SK-N-SH treated with all-trans-retinoic acid at 6 μM for 48 hours (cell line): ENCODE measurements around the gene TECR.

Experiments
- ARNTL ChIP-seq: fragments of 450-650 bp; formaldehyde crosslinking; IDR thresholded peaks from 2 replicates; pipeline ENCODE4 v1.5.0; 2020; ENCODE audit warnings: low read depth, mild to moderate bottlenecking, moderate library complexity, borderline replicate concordance
- BACH2 ChIP-seq: fragments of 250-450 bp; sonication (Bioruptor Pico); IDR thresholded peaks from 2 replicates; pipeline ENCODE4 v1.9.0; 2021; ENCODE audit warnings: mild to moderate bottlenecking, borderline replicate concordance
- CSDC2 ChIP-seq: fragments of 250-450 bp; sonication (Bioruptor Pico); IDR thresholded peaks from 2 replicates; pipeline ENCODE4 v1.5.0; 2020; ENCODE audit warnings: mild to moderate bottlenecking, moderate library complexity
- CSRNP3 ChIP-seq: fragments of 250-450 bp; sonication (Bioruptor Pico); IDR thresholded peaks from 2 replicates; pipeline ENCODE4 v1.5.1; 2021; ENCODE audit warnings: mild to moderate bottlenecking, moderate library complexity
- GLIS3 ChIP-seq: fragments of 250-450 bp; sonication (Bioruptor Pico); IDR thresholded peaks from 2 replicates; pipeline ENCODE4 v1.5.0; 2020; ENCODE audit warnings: mild to moderate bottlenecking, moderate library complexity
- ISL1 ChIP-seq: fragments of 250-450 bp; sonication (Bioruptor Pico); IDR thresholded peaks from 2 replicates; pipeline ENCODE4 v2.1.2; 2022; ENCODE audit warnings: mild to moderate bottlenecking, moderate library complexity
- OSR1 ChIP-seq: fragments of 250-450 bp; sonication (Bioruptor Pico); IDR thresholded peaks from 2 replicates; pipeline ENCODE4 v1.8.0; 2022; ENCODE audit warnings: moderate library complexity, mild to moderate bottlenecking, inconsistent platforms
- PPARA ChIP-seq: fragments of 250-450 bp; sonication (Bioruptor Pico); IDR thresholded peaks from 2 replicates; pipeline ENCODE4 v1.5.0; 2020; ENCODE audit warnings: mild to moderate bottlenecking, borderline replicate concordance
- RARB ChIP-seq: fragments of 250-450 bp; sonication (Bioruptor Pico); IDR thresholded peaks from 2 replicates; pipeline ENCODE4 v1.8.0; 2021; ENCODE audit warnings: mild to moderate bottlenecking, moderate library complexity
- TOX ChIP-seq: fragments of 250-450 bp; sonication (Bioruptor Pico); IDR thresholded peaks from 2 replicates; pipeline ENCODE4 v1.8.0; 2021; ENCODE audit warnings: mild to moderate bottlenecking, moderate library complexity, borderline replicate concordance
- TSHZ2 ChIP-seq: fragments of 250-450 bp; sonication (Bioruptor Pico); IDR thresholded peaks from 2 replicates; pipeline ENCODE4 v1.5.0; 2020; ENCODE audit warnings: mild to moderate bottlenecking, moderate library complexity
- ZFP30 ChIP-seq: fragments of 450-650 bp; formaldehyde crosslinking; IDR thresholded peaks from 2 replicates; pipeline ENCODE4 v1.5.0; 2022; ENCODE audit warnings: mild to moderate bottlenecking, moderate library complexity
- TF ChIP-seq, protein P1 (sequence below): fragments of 250-450 bp; sonication (Bioruptor Pico); IDR thresholded peaks from 2 replicates; pipeline ENCODE4 v1.8.0; 2020; ENCODE audit warnings: mild to moderate bottlenecking, moderate library complexity, borderline replicate concordance
- TF ChIP-seq, protein P2 (sequence below): fragments of 250-450 bp; sonication (Bioruptor Pico); IDR thresholded peaks from 2 replicates; pipeline ENCODE4 v1.8.0; 2021; ENCODE audit warnings: low read depth, mild to moderate bottlenecking, moderate library complexity, borderline replicate concordance

DNA sequence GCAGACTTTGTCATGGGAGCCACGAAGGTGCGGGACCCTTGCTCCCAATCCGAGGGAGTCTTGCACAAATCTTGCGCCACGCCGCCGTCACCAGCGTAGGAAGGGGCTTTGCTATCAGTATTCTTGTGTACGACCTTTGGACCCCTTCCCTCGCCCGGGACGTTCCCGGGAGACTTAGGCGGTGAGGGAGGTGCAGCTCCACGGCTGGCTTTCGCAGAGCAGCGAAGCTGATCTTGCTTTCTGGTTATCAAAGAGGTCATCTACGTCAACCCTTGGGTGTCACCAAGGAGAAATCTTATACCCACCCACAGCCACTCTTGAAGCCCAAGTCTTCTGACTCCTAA is 583 bp downstream of the TECR start:
- TF ChIP-seq, protein P1, sequence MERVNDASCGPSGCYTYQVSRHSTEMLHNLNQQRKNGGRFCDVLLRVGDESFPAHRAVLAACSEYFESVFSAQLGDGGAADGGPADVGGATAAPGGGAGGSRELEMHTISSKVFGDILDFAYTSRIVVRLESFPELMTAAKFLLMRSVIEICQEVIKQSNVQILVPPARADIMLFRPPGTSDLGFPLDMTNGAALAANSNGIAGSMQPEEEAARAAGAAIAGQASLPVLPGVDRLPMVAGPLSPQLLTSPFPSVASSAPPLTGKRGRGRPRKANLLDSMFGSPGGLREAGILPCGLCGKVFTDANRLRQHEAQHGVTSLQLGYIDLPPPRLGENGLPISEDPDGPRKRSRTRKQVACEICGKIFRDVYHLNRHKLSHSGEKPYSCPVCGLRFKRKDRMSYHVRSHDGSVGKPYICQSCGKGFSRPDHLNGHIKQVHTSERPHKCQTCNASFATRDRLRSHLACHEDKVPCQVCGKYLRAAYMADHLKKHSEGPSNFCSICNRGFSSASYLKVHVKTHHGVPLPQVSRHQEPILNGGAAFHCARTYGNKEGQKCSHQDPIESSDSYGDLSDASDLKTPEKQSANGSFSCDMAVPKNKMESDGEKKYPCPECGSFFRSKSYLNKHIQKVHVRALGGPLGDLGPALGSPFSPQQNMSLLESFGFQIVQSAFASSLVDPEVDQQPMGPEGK (CRISPR knock-in tag) = no peak
- no peak for TF ChIP-seq RARB
- TF ChIP-seq ZFP30 (CRISPR knock-in tag) = no peak
- TF ChIP-seq ARNTL (CRISPR knock-in tag) = no peak
- TF ChIP-seq ISL1 (CRISPR knock-in tag) = no peak
- TF ChIP-seq CSRNP3 = no peak
- TF ChIP-seq, protein P2, sequence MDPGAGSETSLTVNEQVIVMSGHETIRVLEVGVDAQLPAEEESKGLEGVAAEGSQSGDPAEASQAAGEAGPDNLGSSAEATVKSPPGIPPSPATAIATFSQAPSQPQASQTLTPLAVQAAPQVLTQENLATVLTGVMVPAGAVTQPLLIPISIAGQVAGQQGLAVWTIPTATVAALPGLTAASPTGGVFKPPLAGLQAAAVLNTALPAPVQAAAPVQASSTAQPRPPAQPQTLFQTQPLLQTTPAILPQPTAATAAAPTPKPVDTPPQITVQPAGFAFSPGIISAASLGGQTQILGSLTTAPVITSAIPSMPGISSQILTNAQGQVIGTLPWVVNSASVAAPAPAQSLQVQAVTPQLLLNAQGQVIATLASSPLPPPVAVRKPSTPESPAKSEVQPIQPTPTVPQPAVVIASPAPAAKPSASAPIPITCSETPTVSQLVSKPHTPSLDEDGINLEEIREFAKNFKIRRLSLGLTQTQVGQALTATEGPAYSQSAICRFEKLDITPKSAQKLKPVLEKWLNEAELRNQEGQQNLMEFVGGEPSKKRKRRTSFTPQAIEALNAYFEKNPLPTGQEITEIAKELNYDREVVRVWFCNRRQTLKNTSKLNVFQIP (CRISPR knock-in tag) = no peak
- TF ChIP-seq BACH2 = no peak
- TF ChIP-seq TSHZ2 (CRISPR knock-in tag) = no peak
- no peak for TF ChIP-seq PPARA (CRISPR knock-in tag)
- TF ChIP-seq GLIS3 (CRISPR knock-in tag) = no peak
- TF ChIP-seq CSDC2 (CRISPR knock-in tag) = no peak
- no peak for TF ChIP-seq OSR1 (CRISPR knock-in tag)
- no peak for TF ChIP-seq TOX (CRISPR knock-in tag)
